WI38 (cell line): ENCODE measurements around the gene TPST1.

Experiments
- H3K4me3 ChIP-seq: 2 replicates; pipeline ENCODE4 v1.5.1; 2011; ENCODE audit warnings: low read depth, mild to moderate bottlenecking, control low read depth, low read length
- CTCF ChIP-seq: IDR thresholded peaks from 2 replicates; pipeline ENCODE4 v1.5.1; 2012; ENCODE audit warnings: low read depth, mild to moderate bottlenecking, control low read depth, low read length

The TPST1 gene

GRCh38 chr7:66239467-66239856 is 34.3 kb downstream of the TPST1 start:
- H3K4me3 ChIP-seq, result no peak overlapping the region
- no peak for TF ChIP-seq CTCF

- H3K4me3 ChIP-seq, result no peak overlapping the region
- TF ChIP-seq CTCF, result no peak
These were observed 39.9 kb downstream of the TPST1 start for GRCh38 chr7:66245008-66245407.

GRCh38 chr7:66246554-66247171 is 41.5 kb downstream of the TPST1 start:
- no peak overlapping the region for H3K4me3 ChIP-seq
- no peak for TF ChIP-seq CTCF

GRCh38 chr7:66247380-66248078 is 42.4 kb downstream of the TPST1 start:
- H3K4me3 ChIP-seq, result no peak overlapping the region
- TF ChIP-seq CTCF, result no peak

- no peak overlapping the region for H3K4me3 ChIP-seq
- no peak for TF ChIP-seq CTCF
These were observed 45.6 kb downstream of the TPST1 start for GRCh38 chr7:66250711-66251110.

- no peak for TF ChIP-seq CTCF
- H3K4me3 ChIP-seq, result no peak overlapping the region
These were observed 50.5 kb downstream of the TPST1 start for GRCh38 chr7:66255534-66256100.

GRCh38 chr7:66256281-66256680 is 51.1 kb downstream of the TPST1 start:
- no peak for TF ChIP-seq CTCF
- H3K4me3 ChIP-seq, result no peak overlapping the region
